ENCODE data around the gene C1orf21.

Gene C1orf21

DNA sequence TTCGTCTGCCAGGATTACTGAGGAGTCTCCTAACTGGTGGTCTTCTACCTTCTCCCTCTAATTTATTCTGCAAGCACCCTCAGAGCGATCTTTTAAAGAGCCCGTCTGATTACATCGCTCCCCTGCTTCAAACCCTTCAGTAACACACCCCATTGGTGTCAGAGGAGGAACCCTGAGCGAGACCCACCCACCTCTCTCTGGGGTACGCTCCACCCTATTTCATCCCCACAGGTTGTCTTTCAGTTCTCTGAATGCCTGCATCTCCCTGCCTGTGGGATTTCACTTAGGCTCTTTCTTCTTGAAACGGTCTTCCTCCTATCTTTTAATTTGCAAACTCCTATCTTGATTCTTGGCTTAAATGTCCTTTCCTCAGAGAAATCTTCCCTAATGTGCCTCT is 39.4 kb downstream of the C1orf21 start:
- H3K4me3 ChIP-seq (ENCODE audit: low read length, poor library complexity, severe bottlenecking): no peak overlapping the region
- no peaks in the 10 kb centered on the region for H3K9me2 ChIP-seq (replicated peaks; ENCODE audit: low read depth, low read length)
- H3K36me3 ChIP-seq (ENCODE audit: insufficient read depth, low read length): no peaks in the 10 kb centered on the region
- H3F3A ChIP-seq (ENCODE audit: low read depth): no peaks in the 10 kb centered on the region
- H3K4me1 ChIP-seq (ENCODE audit: insufficient read depth, low read length, poor library complexity, severe bottlenecking): peaks cover 10% of the 10 kb centered on the region
- no peak overlapping the region for H2AFZ ChIP-seq (ENCODE audit: low read length)
- H3K9me3 ChIP-seq (ENCODE audit: insufficient read depth, low read depth, low read length): no peaks in the 10 kb centered on the region
- H4K20me1 ChIP-seq (ENCODE audit: insufficient read depth, low read length, poor library complexity, severe bottlenecking): no peaks in the 10 kb centered on the region
- no peak overlapping the region for H3K4me2 ChIP-seq (ENCODE audit: low read depth, low read length, poor library complexity, severe bottlenecking)
- H3K79me2 ChIP-seq (ENCODE audit: insufficient read depth, low read length): peaks cover 5% of the 10 kb centered on the region; the same call in 1 of the 2 replicates
- no peaks in the 10 kb centered on the region for H3K27me3 ChIP-seq (ENCODE audit: insufficient read depth, low read length, poor library complexity, severe bottlenecking)
- H3K9ac ChIP-seq (ENCODE audit: low read depth, low read length, poor library complexity, severe bottlenecking): no peak overlapping the region
- TF ChIP-seq, protein P1, sequence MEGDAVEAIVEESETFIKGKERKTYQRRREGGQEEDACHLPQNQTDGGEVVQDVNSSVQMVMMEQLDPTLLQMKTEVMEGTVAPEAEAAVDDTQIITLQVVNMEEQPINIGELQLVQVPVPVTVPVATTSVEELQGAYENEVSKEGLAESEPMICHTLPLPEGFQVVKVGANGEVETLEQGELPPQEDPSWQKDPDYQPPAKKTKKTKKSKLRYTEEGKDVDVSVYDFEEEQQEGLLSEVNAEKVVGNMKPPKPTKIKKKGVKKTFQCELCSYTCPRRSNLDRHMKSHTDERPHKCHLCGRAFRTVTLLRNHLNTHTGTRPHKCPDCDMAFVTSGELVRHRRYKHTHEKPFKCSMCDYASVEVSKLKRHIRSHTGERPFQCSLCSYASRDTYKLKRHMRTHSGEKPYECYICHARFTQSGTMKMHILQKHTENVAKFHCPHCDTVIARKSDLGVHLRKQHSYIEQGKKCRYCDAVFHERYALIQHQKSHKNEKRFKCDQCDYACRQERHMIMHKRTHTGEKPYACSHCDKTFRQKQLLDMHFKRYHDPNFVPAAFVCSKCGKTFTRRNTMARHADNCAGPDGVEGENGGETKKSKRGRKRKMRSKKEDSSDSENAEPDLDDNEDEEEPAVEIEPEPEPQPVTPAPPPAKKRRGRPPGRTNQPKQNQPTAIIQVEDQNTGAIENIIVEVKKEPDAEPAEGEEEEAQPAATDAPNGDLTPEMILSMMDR (conservative IDR thresholded peaks at IDR 0.05; ENCODE audit: low read length): no peak
- TF ChIP-seq EZH2phosphoT487 (IDR thresholded peaks at IDR 0.05; ENCODE audit: borderline replicate concordance): no peak

DNA sequence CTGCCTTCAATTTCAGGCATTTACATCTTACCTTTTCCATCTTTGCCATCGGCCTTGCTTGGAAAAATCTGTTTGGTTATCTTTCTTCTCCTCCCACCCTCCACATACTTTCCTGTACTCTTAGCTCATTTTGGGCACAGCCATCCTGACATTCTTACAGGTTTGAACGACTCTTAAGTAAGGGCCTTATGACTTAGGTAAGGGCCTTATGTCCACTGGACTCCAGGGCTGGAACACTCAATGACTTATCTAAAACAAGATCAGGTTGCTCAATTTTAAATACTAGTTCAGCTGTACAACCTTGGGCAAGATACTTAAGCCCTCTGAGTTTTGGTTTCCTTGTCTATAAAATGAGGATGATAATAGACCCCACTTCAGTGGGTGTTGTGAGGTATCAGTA is 40.9 kb downstream of the C1orf21 start:
- Histone ChIP-seq H3K79me2 (ENCODE audit: insufficient read depth, low read length) (peaks cover 4% of the 10 kb centered on the region; the same call in 1 of the 2 replicates), H3K9me2 (replicated peaks; ENCODE audit: low read depth, low read length) (no peaks in the 10 kb centered on the region), H3K9ac (ENCODE audit: low read depth, low read length, poor library complexity, severe bottlenecking) (no peak overlapping the region), H3K9me3 (ENCODE audit: insufficient read depth, low read depth, low read length) (no peaks in the 10 kb centered on the region), H4K20me1 (ENCODE audit: insufficient read depth, low read length, poor library complexity, severe bottlenecking) (no peaks in the 10 kb centered on the region), H2AFZ (ENCODE audit: low read length) (no peak overlapping the region), H3K4me2 (ENCODE audit: low read depth, low read length, poor library complexity, severe bottlenecking) (no peak overlapping the region), H3K36me3 (ENCODE audit: insufficient read depth, low read length) (no peaks in the 10 kb centered on the region), H3F3A (ENCODE audit: low read depth) (no peaks in the 10 kb centered on the region), H3K4me3 (ENCODE audit: low read length, poor library complexity, severe bottlenecking) (no peak overlapping the region), H3K27me3 (ENCODE audit: insufficient read depth, low read length, poor library complexity, severe bottlenecking) (no peaks in the 10 kb centered on the region), H3K4me1 (ENCODE audit: insufficient read depth, low read length, poor library complexity, severe bottlenecking) (peaks cover 10% of the 10 kb centered on the region)
- no peak for TF ChIP-seq EZH2phosphoT487 (IDR thresholded peaks at IDR 0.05; ENCODE audit: borderline replicate concordance)
- TF ChIP-seq, protein P1 (conservative IDR thresholded peaks at IDR 0.05; ENCODE audit: low read length): no peak

DNA sequence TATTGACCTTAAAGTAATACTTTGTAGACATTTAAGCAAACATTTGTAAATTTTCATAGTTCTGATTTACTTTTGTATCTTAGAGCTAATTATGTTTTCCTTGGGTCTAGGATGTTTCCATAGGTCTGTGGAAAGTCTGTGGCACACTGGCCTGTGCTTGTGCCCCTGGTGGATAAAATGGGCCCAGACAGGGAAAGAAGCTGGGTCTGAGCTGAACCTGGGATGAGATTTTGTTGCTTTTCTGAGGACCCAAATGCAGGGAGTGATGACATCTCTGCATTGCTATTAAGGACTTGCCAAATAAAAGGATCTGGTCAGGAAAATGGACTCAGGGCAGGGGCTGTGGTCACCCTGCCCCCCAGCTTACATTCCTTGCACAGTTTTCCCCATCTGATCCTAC is 41.8 kb downstream of the C1orf21 start:
- Histone ChIP-seq H4K20me1 (ENCODE audit: insufficient read depth, low read length, poor library complexity, severe bottlenecking) (no peaks in the 10 kb centered on the region), H3K4me1 (ENCODE audit: insufficient read depth, low read length, poor library complexity, severe bottlenecking) (peaks cover 10% of the 10 kb centered on the region), H3K4me2 (ENCODE audit: low read depth, low read length, poor library complexity, severe bottlenecking) (no peak overlapping the region), H3K9me2 (replicated peaks; ENCODE audit: low read depth, low read length) (no peaks in the 10 kb centered on the region), H3K4me3 (ENCODE audit: low read length, poor library complexity, severe bottlenecking) (no peak overlapping the region), H3K9me3 (ENCODE audit: insufficient read depth, low read depth, low read length) (no peaks in the 10 kb centered on the region), H3K79me2 (ENCODE audit: insufficient read depth, low read length) (0 out of 2 replicates have a peak, but pooled peaks cover 4% of the 10 kb centered on the region), H3K9ac (ENCODE audit: low read depth, low read length, poor library complexity, severe bottlenecking) (no peak overlapping the region), H3K27me3 (ENCODE audit: insufficient read depth, low read length, poor library complexity, severe bottlenecking) (no peaks in the 10 kb centered on the region), H3F3A (ENCODE audit: low read depth) (no peaks in the 10 kb centered on the region), H3K36me3 (ENCODE audit: insufficient read depth, low read length) (no peaks in the 10 kb centered on the region), H2AFZ (ENCODE audit: low read length) (no peak overlapping the region)
- no peak for TF ChIP-seq EZH2phosphoT487 (IDR thresholded peaks at IDR 0.05; ENCODE audit: borderline replicate concordance)
- TF ChIP-seq, protein P1 (conservative IDR thresholded peaks at IDR 0.05; ENCODE audit: low read length): no peak
